GM23338 (cell line): ENCODE results near the gene NR2C2. TPM values are rescaled to one million over a fixed set of nuclear protein-coding genes. Genes with fewer than 3 reads are reported as not detected.

Source experiments
- polyA plus RNA-seq: library from polyadenylated mRNA; unstranded; fragments of >200 nt; fragmentation: Nextera tagmentation; extraction: Ambion mirVana; gene quantifications from 2 replicates; pipeline ENCODE4 v1.2.1, GENCODE V29; 2016
- total RNA-seq: library from RNA; depleted of rRNA; stranded (reverse); fragments of >200 nt; shearing (Covaris generic); gene quantifications from 2 replicates; pipeline ENCODE4 v1.2.3, GENCODE V29; 2014; rRNA removed

NR2C2 gene
- total and polyA plus RNA-seq, 2 experiments from 2014 or later: 12.0 to 57.2 TPM

Other genes with a start within 250 kb of the NR2C2 start
- 12.2 and 19.0 TPM in 2 replicates for gene FGD5, start 128.6 kb upstream of the NR2C2 start, total RNA-seq
- 6.9 and 7.4 TPM in 2 replicates for gene FGD5, start 128.6 kb upstream of the NR2C2 start, polyA plus RNA-seq
- gene MRPS25, start 117.7 kb downstream of the NR2C2 start, total RNA-seq: 41.0 and 47.9 TPM in 2 replicates
- 61.1 and 75.0 TPM in 2 replicates for gene MRPS25, start 117.7 kb downstream of the NR2C2 start, polyA plus RNA-seq
- gene RBSN, start 151.6 kb downstream of the NR2C2 start, total RNA-seq: 26.5 and 33.2 TPM in 2 replicates
- 10.6 and 10.8 TPM in 2 replicates for gene RBSN, start 151.6 kb downstream of the NR2C2 start, polyA plus RNA-seq